ENCODE measurements around the gene UBE2L3. TPM values are rescaled to one million over a fixed set of nuclear protein-coding genes. Genes with fewer than 3 reads are reported as not detected.

UBE2L3 gene
- total and polyA plus RNA-seq, 2 of the 8 experiments (the other 6 are each of a cell fraction or from before 2014, with no cell fraction given): 63.5 to 90.0 TPM

DNA sequence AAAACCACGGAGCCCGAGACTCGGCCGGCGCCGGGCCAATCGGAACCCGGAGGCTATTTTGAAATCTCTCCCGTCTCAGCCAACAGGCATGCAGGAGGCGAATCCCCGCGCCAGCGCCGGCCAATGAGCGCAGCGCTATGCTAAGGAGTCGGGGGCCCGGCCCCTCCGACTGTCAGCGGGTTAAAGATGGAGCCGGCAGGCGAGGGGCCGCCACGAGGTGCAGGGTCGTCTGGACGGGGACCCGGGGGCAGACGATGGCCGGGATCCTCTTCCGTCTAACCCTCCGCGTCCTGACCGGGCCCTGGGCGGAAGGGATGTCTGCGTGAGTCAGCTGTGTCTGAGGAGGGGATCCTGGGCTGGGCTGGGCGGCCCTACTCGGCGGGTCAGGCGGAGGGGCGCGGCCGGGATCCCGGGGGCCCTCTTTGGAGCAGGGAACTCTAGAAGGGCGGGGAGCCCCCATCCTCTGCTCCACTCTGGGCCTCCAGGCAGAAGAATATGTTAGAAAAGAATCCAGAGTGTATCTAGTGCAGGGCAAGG, 84.6 kb downstream of the UBE2L3 start (continued):
- no peak for TF ChIP-seq NRF1 (IDR thresholded peaks at IDR 0.05; ENCODE audit: low read depth, low read length)
- TF ChIP-seq, protein P1, sequence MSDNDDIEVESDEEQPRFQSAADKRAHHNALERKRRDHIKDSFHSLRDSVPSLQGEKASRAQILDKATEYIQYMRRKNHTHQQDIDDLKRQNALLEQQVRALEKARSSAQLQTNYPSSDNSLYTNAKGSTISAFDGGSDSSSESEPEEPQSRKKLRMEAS (IDR thresholded peaks at IDR 0.05): peak; percentile 93
- TF ChIP-seq RAD21 (IDR thresholded peaks at IDR 0.05 in 1 of 2, conservative IDR thresholded peaks at IDR 0.05 in 1 of 2; ENCODE audit: low read depth in 2 of 2, low read length in 2 of 2): no peak
- peak; percentile 52; the same call in 1 of the 2 replicates for TF ChIP-seq TBP (IDR thresholded peaks at IDR 0.05; ENCODE audit: low read depth, low read length)
- no peak for TF ChIP-seq CREB1 (IDR thresholded peaks at IDR 0.05)
- TF ChIP-seq, protein P2, sequence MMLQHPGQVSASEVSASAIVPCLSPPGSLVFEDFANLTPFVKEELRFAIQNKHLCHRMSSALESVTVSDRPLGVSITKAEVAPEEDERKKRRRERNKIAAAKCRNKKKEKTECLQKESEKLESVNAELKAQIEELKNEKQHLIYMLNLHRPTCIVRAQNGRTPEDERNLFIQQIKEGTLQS (IDR thresholded peaks at IDR 0.05; ENCODE audit: insufficient read depth, low read depth, low read length): no peak
- peak; percentile 68 for TF ChIP-seq CHD2 (IDR thresholded peaks at IDR 0.05; ENCODE audit: low read length)
- TF ChIP-seq, protein P3, sequence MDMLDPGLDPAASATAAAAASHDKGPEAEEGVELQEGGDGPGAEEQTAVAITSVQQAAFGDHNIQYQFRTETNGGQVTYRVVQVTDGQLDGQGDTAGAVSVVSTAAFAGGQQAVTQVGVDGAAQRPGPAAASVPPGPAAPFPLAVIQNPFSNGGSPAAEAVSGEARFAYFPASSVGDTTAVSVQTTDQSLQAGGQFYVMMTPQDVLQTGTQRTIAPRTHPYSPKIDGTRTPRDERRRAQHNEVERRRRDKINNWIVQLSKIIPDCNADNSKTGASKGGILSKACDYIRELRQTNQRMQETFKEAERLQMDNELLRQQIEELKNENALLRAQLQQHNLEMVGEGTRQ (IDR thresholded peaks at IDR 0.05; ENCODE audit: low read length): no peak
- 0 out of 4 replicates have a peak, but pooled peaks of 1 of the 2 experiments have one; percentile 13 for TF ChIP-seq HDAC2 (IDR thresholded peaks at IDR 0.05; ENCODE audit: borderline replicate concordance in 1 of 2, low read depth in 2 of 2, low read length in 2 of 2)
- TF ChIP-seq RXRA (IDR thresholded peaks at IDR 0.05; ENCODE audit: insufficient read depth, low read depth, low read length): no peak
- TF ChIP-seq TCF12 (IDR thresholded peaks at IDR 0.05; ENCODE audit: low read depth, low read length): no peak
- TF ChIP-seq SAP30 (IDR thresholded peaks at IDR 0.05; ENCODE audit: insufficient read depth, insufficient replicate concordance, low read length): no peak
- no peak for TF ChIP-seq JUN (IDR thresholded peaks at IDR 0.05; ENCODE audit: low read depth, low read length)
- 0 out of 2 replicates have a peak, but pooled peaks have one; percentile 65 for TF ChIP-seq SP1 (IDR thresholded peaks at IDR 0.05; ENCODE audit: low read depth, low read length)
- TF ChIP-seq SIX5 (IDR thresholded peaks at IDR 0.05; ENCODE audit: low read depth, low read length): no peak
- no peak for TF ChIP-seq EGR1 (IDR thresholded peaks at IDR 0.05; ENCODE audit: borderline replicate concordance, low read depth, low read length)
- TF ChIP-seq PHF8 (conservative IDR thresholded peaks at IDR 0.05; ENCODE audit: low read depth, low read length): peak; percentile 52
- no peak for TF ChIP-seq CBX5 (IDR thresholded peaks at IDR 0.05; ENCODE audit: low read depth, low read length)
- no peak for TF ChIP-seq SP4 (IDR thresholded peaks at IDR 0.05; ENCODE audit: low read length)
- 0 out of 2 replicates have a peak, but pooled peaks have one; percentile 34 for TF ChIP-seq KDM5A (IDR thresholded peaks at IDR 0.05; ENCODE audit: low read length)
- no peak for TF ChIP-seq BACH1 (IDR thresholded peaks at IDR 0.05; ENCODE audit: low read length)
- peak; percentile 83 for TF ChIP-seq YY1 (IDR thresholded peaks at IDR 0.05; ENCODE audit: low read depth, low read length)
- TF ChIP-seq TEAD4 (IDR thresholded peaks at IDR 0.05; ENCODE audit: low read depth, low read length): no peak
- TF ChIP-seq BRCA1 (IDR thresholded peaks at IDR 0.05; ENCODE audit: low read depth, low read length): no peak
